ENCODE results near the gene FBXL17. TPM values are rescaled to one million over a fixed set of nuclear protein-coding genes. Genes with fewer than 3 reads are reported as not detected.

The FBXL17 gene
- total RNA-seq, 1 experiment from 2014 or later = 5.3 TPM

GRCh38 chr5:108353087-108353486 is 28.8 kb downstream of the FBXL17 start:
- H3K27ac ChIP-seq (ENCODE audit: insufficient read length, low read depth, low read length) = no peak overlapping the region
- no peaks in the 10 kb centered on the region for H3K4me1 ChIP-seq (ENCODE audit: insufficient read depth, low read length)
- H3K56ac ChIP-seq (ENCODE audit: insufficient read length, low read depth, low read length) = no peak overlapping the region
- no peak overlapping the region for H3K18ac ChIP-seq (ENCODE audit: insufficient read length, low read depth, low read length)
- H3K4ac ChIP-seq (ENCODE audit: low read depth, low read length) = no peak overlapping the region
- no peak overlapping the region for H3K4me2 ChIP-seq (ENCODE audit: insufficient read depth, insufficient read length, low read length)
- H2BK15ac ChIP-seq (ENCODE audit: low read depth, low read length) = no peak overlapping the region
- no peak overlapping the region for H3K14ac ChIP-seq (ENCODE audit: insufficient read depth, low read length)
- H4K91ac ChIP-seq (ENCODE audit: insufficient read length, low read depth, low read length) = no peak overlapping the region
- Mint-ChIP-seq H3K4me3 (no peak overlapping the region), H3K27me3 (ENCODE audit: low read depth) (no peaks in the 10 kb centered on the region), H3K27ac (peak overlapping the region in 2 of 3 experiments; percentile 64 to 66; a peak in 3 of 7 replicates), H3K36me3 (ENCODE audit: insufficient read depth in 1 of 3, low read depth in 3 of 3) (no peaks in the 10 kb centered on the region), H3K4me1 (no peaks in the 10 kb centered on the region), H3K9me3 (no peaks in the 10 kb centered on the region)
- no peak overlapping the region for H4K8ac ChIP-seq (replicated peaks; ENCODE audit: insufficient read length, low read depth, low read length)
- H3K79me1 ChIP-seq (ENCODE audit: insufficient read depth, low read depth, low read length, poor library complexity, severe bottlenecking) = no peaks in the 10 kb centered on the region
- H3K23ac ChIP-seq (ENCODE audit: insufficient read length, low read depth, low read length) = no peak overlapping the region
- no peak overlapping the region for H3K9ac ChIP-seq (ENCODE audit: extremely low read depth, insufficient read length, low read length)
- no peak overlapping the region for H4K5ac ChIP-seq (ENCODE audit: insufficient read length, low read depth, low read length)
- no peak for DNase-seq
- H2AK5ac ChIP-seq (ENCODE audit: insufficient read length, low read length) = no peak overlapping the region
- WGBS (ENCODE audit: extremely low coverage, insufficient read length, low lambda C conversion rate) = no CpG with 5 or more reads among the region's 3 CpGs
- H2BK12ac ChIP-seq (ENCODE audit: insufficient read length, low read depth, low read length) = no peak overlapping the region
- no peak overlapping the region for H3T11ph ChIP-seq (ENCODE audit: low read length)
- H2AFZ ChIP-seq (ENCODE audit: low read length) = no peak overlapping the region
- no peak overlapping the region for H2BK20ac ChIP-seq (ENCODE audit: low read depth, low read length, poor library complexity, severe bottlenecking)
- no peaks in the 10 kb centered on the region for H3K79me2 ChIP-seq (ENCODE audit: insufficient read depth, low read length)
- H3K27me3 ChIP-seq (ENCODE audit: insufficient read depth, low read length) = no peaks in the 10 kb centered on the region
- no peak overlapping the region for H2BK120ac ChIP-seq (ENCODE audit: low read depth, low read length, poor library complexity, severe bottlenecking)
- H2BK5ac ChIP-seq (ENCODE audit: insufficient read length, low read length) = no peak overlapping the region
- H3K23me2 ChIP-seq (ENCODE audit: insufficient read length, low read depth, low read length, poor library complexity, severe bottlenecking) = no peaks in the 10 kb centered on the region
- no peak for TF ChIP-seq CTCF (conservative IDR thresholded peaks at IDR 0.05)
- no peaks in the 10 kb centered on the region for H3K9me3 ChIP-seq (ENCODE audit: control insufficient read depth, low read depth, low read length)
- H4K20me1 ChIP-seq (ENCODE audit: control insufficient read depth, insufficient read depth, insufficient read length) = no peaks in the 10 kb centered on the region
